Measurements from ENCODE around the gene PITRM1.

PITRM1 gene

DNA sequence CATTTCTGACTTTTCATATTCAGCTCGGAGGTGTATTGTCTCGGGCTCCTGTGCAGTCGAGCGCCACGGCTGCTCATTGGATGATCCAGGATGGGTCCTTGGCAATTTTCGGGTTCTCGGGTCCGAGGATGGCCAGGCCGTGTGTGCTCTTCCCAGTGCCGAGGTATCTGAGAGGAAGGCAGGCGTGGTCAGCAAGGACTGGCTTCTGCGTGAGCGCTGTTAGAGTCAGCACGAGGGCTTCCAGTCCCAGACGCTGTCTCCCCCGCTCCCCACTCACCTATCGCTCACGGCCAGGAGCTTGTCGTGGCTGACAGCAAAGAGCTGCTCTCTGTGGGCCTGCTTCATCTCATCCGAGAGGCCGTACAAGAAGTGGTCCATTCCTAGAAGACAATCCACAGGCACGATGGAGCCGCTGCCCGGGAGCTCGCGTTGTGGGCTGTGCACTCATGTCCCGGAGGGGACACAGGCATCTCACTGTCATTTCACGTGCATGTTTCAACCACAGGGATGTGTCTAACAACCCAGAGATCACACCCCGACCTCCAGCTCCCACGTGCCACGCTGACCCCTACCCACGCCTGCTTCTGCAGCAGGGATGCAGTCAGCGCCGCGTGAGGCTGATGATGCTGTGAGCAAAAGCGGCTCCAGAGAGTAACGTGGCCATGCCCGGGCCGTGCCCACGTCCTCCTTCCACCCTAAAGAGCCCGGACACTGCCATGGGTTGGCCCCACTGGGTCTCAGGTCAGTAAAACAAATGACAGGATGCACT is 34.4 kb downstream of the PITRM1 start:
- DNase-seq, result no peak

DNA sequence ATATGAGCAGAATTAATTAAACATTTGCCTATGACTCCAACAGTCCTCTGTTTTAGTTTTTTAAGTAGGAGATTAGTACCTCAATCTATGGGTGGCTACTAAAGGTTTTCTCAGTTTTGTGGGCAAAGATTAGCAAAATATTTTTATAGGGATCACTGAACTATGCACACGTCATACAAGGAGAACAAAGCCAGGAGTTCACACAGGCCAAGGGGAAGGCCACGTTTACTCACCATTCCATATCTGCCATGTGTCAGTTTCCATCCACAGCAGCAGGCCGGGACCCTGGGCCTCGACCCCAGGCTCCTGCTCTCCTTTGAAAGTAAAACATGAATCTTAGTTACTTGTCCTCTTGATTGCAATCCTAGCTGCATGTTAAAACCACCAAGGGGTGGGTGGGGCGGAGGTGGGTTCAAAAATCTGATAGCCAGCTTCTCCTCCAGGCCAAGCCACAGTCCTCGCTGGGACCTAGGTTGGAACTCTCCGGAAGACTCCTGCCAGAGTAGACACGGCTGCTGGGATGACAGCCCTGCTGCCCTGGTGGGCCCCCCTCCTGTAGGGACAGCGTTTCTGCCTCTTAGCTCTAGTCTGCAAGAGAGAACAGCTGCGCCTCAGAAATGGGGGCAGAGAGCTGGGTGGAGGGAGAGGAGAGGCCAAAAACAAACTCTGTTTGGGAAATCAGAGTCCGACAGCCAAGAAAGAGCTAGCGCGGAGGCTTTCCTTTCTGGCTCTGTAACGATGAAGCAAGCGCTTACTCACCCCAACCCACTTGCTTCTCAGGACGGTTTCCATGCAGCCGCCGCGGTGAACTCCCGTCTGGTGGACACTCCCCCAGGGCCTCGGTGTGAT is 35.6 kb downstream of the PITRM1 start:
- no peak for DNase-seq

- DNase-seq, result no peak
Measured at GRCh38 chr10:3136336-3136735, 36.2 kb downstream of the PITRM1 start.

- no peak for DNase-seq
Measured at GRCh38 chr10:3135006-3135405, 37.6 kb downstream of the PITRM1 start.

- DNase-seq, result no peak
Measured at GRCh38 chr10:3133948-3134347, 38.6 kb downstream of the PITRM1 start.

GRCh38 chr10:3132036-3133025 is 40.3 kb downstream of the PITRM1 start:
- DNase-seq, result no peak

- DNase-seq, result no peak
Measured at GRCh38 chr10:3131098-3131497, 41.5 kb downstream of the PITRM1 start.

- no peak for DNase-seq
Measured at GRCh38 chr10:3129581-3130340, 42.8 kb downstream of the PITRM1 start.

- no peak for DNase-seq
Measured at GRCh38 chr10:3128379-3129130, 44.0 kb downstream of the PITRM1 start.

DNA sequence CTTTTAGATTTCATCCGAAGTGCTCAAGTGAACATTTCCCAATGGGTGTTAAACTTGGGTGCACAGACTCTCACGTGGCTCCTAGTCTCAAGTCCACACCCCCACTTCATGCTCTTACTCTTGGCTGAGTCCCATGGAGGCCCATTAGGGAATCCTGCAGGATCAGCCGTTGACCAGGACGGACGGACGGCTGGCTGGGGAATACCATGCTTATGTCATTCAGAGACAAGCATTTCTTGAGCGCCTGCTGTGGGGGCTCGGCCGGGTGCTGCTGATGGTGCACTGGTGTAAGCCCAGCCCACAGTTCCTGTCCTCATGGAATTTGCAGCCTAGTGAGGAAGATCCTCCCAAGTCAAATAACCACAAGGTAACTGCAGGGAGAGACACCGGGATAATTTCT is 44.7 kb downstream of the PITRM1 start:
- DNase-seq, result no peak

- DNase-seq, result no peak
Measured at GRCh38 chr10:3126741-3127346, 45.7 kb downstream of the PITRM1 start.

DNA sequence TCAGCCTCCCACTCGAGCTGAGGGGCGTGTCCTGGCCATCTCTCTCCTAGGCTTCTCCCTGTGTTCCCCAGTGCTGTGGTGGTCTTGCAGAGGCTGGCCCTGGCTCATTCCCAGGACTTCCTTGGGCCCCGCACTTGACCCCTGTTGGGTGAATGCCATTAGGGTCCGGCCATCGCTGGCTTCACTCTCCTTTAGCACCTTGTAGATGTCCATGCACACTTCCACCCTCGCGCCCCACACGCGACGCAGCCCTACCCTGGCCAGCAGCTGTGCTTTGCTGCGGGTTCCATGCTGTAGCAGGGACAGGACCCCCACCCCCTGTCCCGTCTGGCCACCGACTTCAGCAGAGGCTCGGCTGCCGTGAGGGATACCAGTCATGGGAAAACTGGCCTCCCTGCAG is 46.3 kb downstream of the PITRM1 start:
- no peak for DNase-seq

- no peak for DNase-seq
Measured at GRCh38 chr10:3125527-3126170, 46.9 kb downstream of the PITRM1 start.

DNA sequence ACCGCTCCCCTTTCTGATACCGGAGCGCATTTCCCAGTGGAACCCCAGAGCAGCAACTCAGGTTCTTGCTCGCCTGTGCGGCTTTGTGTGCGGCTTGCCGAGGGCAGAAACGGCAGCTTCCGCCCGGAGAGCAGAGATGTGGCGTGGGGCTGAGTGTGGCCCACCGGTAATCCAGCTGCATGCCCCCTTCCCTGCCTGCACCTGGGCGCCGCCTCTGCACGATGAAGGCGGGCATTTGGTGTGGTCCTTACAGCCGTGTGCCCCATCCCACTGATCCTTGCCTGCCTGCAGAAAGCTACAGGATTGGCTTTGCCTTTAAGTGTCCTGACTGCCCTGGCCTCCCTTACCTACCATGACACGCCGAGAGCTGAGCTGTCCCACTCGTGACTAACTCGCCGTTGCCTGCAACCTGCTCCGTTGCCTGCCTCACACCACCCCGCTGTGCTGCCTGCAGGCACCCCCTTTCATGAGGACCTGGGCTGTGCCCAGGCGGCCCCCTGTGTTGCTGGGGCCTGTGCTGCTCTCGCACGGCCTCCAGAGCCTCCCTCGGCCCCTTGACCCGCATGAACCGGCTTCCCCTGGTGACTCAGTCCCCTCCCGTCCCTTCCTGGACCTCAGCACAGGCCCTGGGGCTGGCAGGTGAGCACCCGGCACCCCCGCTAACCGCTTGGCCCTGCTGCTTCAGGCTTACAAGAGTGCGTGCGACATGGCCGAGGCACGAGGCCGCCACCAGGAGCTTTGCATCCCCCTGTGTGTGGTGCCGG is 48.0 kb downstream of the PITRM1 start:
- DNase-seq, result no peak

DNA sequence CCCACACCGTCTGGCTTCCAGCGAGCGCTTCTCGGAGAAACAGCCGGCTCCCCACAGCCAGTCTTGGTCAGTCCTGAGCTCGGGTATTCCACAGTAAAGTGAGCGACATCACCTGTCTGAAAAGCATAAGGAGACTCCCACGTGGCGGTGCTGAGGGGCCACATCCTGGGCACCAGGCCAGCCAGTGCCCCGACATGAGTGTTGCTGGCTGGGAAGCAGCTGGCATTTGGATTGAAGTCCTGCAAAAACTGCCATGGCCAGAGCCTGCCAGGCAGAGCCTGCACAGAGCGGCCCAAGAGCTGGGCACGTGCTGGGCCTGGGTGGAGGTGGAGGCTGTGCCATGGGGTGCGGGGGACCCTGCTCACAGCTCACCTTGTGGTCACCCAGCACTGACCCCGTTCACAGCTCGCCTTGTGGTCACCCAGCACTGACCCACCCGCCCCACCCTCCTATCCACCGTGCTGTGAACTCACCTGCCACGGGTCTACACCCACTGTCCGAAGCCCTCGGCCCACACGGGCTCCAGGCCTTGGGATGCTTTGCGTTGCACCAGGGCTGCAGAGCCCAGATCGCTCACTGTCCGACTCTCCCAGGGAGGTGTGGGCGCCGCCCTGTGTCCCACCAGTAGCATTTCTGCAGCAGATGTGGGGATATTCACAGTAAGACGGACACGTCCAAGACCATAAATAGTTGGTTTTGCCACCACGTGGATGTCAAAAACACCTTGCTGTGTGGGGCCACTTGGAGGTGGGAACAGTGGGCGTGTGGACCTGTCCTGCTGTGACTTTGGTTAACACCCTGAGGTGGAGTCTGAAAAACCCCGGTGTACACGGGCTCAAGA is 48.8 kb downstream of the PITRM1 start:
- no peak for DNase-seq

- no peak for DNase-seq
Measured at GRCh38 chr10:3122486-3123205, 49.9 kb downstream of the PITRM1 start.

- DNase-seq, result no peak
Measured at GRCh38 chr10:3122034-3122433, 50.5 kb downstream of the PITRM1 start.

Data from CD4-positive, alpha-beta T cell treated with Interleukin-10 for 1 hour (primary cell).